GM18508 (cell line): ENCODE measurements around the gene ELMO1.

Experiments used
- ATAC-seq: cut with Tn5 transposase; IDR thresholded peaks from one replicate; pipeline ENCODE4 v1.9.1; 2021; ENCODE audit warnings: moderate number of reproducible peaks; ENCODE audit not compliant: insufficient read depth, unreplicated experiment

ELMO1 gene

DNA sequence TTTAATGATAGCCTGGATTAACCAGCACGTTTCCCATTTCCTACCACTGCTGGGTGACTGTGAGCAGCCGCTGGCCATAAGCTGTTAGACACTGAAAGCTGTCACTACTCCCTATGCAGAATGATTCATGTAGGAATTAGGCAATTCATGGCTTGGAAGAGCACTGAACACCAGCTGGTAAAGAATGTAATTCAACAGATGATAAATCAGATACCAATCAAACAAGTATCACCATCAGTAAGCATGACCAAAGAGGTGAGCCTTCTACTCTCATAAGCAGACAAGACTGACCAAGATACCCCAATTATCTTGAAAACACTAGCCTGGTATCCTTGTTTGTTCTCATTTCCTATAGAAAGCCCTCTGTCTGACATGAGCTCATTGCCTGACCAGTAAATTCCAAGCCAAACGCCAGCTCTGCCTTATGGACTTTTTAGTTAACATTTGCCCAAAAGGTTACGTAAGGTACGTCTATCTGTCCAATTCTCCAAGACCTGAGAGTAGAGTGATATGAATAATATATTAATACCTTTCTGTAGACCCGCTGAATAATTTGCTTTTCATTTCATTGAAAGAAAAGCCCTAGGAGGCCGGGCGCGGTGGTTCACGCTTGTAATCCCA is 127.7 kb downstream of the ELMO1 start:
- no peak for ATAC-seq

DNA sequence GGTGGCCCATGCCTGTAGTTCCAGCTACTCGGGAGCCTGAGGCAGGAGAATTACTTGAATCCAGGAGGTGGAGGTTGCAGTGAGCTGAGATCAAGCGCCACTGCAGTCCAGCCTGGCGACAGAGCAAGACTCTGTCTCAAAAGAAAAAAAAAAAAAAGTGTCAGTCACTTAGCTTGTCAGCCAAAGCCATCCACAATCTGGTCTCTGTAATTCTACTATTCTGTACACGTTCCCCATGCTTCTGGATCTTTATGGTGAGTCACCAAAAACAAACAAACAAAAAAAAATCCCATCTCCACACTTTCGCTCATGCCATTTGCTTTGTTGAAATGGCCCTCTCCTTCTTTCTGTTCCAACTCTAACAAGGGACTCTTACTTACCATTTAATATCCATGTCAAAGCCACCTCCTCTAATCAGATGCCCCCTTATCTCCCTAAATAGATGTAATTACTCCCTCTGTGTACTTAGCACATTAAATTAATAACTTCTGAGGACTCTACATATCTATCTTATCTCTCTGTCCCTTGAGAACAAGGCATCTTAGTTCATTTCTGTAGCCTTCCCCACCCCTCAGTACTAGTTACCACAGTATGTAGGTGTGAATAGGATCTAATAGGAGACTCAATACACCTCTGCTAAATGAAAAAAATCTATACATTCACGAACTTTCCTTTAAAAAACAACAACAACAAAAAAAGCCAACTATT is 128.4 kb downstream of the ELMO1 start:
- ATAC-seq = no peak

DNA sequence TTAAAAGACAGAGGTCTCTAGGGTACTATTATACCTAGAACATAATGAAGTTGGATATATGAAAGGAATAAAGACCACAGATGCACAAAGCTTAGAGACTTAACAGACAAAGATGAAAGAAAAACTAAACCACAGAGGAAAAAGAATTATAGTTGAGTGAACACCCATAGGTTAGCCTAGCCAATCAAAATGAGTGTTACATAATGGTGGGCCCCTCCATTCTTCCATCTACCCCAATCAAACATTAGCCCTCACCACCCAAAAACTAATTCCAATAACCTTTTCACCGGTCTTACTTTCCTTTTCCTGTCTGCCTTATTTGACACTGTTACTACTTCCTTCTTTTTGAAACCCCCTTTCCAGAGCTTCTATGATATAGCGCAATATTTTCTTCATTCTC is 130.1 kb downstream of the ELMO1 start:
- ATAC-seq = no peak

DNA sequence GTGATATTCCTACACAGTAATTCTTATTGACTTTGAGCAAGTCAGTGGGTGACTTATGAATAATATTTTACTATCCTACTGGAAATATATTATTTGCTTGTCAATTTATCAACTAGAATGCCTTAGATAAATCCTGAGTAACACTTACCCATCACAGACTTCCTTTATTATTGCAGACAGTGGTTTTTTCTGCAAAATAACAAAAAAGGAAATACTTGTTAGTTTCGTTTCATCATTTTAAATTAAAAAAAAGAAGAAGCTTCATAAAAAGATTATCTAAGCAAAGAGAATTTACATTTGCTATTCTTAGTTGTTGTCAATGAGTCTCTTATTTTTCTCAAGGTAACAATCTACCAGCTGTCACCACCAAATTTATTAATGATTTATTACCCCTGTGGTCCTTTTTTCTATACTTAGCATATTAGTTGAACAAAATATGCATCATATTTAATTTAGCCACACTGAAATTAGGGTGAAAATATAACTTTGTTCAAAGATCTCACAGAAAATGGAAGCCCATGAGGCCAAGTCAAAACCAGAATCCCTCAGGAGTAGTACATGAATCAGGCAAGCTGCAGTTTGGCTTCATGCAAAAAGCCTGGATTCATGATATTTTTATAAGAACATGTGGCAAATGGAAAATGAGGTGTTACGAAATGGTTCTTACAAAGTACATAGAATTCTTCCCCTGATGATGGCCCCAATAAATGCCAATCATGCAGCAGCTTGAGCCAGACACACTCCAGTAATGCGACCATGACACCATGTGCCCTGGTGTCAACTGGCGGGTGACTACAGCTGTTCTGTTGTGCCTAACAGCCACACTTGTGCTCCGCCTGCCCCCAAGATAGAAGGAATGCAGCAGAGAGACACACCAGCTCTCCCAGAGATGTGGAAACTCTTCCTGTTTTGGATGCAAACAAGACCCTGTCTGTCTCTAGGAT is 132.6 kb downstream of the ELMO1 start:
- ATAC-seq = no peak

DNA sequence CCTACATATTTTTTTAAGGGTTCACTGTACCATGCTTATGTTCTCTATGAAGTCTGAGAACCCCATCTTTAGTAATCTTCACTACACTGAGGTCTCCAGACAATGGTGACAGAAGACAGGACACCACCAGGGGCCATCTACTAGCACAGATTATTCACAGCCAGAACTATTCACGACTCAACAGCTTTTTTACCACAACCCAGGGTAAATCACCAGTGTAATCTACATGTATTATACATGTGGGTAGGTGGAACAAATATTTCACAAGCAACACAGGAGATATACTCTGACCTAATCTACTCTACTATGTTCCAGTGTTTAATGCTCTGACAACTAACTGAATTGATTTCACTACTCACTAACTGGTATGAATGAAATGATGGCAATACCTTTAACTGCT is 136.1 kb downstream of the ELMO1 start:
- ATAC-seq = no peak

DNA sequence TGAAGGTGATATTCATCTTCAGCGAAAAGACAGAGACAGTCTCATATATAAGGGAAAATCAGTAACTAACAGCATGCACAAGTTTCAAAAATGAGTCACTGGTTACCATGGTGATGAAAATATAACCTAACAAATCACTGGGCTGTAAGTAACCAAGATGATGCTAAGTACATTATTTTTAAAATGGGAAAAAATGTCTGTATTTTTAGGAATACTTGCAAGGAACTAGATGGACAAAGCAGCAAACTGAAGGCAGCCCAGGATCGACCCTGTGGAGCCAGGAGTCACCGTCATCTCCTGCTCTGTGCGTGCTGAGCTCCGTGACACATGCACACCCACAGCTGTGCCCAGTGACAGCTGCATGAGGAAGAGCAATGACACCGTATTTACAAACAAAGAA is 137.3 kb downstream of the ELMO1 start:
- no peak for ATAC-seq

DNA sequence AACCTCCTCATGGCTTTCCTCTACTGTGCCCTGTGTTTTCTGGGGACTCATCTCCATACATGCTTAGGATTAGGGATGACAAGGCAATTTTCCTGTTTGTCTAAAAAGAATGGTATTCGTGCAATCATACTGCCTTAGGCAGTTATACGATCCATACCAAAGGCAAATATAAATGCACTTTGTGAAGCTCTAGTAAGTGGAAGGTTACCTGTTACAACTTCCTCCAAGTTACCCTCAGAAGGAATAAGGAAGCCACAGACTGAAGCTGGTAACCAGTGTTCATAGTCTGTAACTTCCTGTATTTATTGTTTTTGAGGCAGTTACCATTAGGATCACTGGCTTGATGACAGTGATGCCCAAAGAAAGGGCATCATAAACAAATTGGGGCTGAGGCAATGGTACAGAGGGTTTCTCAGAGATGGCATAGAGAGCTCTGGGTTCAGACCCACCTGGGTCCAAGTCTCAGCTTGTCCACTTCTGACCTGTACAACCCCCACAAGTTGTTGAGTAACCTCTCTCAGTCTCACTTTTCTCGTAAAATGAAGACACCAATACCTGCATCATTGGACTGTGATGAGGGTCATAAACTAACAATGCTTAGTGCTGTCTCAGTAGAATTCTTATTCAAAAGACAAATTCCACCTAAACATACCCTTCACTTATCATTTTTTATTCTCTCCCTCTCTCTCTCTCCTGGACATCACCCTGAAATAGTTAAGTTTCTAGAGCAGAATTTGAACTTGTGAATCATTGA is 138.2 kb downstream of the ELMO1 start:
- ATAC-seq = no peak

DNA sequence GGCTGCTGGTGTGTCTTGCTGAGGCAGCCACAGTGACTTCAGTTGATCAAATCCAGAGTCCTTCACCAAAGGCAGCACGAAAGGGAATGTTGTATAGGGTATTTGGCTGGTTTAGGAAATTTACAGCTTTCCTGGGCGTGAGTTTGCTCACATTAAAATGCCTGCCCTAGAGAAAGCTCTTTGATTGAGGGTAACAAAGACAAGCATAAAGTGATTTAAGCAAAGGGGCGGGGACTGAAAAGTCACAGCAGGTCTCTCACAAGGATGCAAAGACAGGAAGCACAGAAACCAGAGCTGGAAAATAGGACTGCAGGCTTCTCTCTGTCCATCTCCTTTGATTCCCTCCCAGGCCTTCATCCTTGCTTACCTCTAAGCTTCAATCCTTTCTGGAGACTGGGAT is 139.2 kb downstream of the ELMO1 start:
- ATAC-seq = no peak

DNA sequence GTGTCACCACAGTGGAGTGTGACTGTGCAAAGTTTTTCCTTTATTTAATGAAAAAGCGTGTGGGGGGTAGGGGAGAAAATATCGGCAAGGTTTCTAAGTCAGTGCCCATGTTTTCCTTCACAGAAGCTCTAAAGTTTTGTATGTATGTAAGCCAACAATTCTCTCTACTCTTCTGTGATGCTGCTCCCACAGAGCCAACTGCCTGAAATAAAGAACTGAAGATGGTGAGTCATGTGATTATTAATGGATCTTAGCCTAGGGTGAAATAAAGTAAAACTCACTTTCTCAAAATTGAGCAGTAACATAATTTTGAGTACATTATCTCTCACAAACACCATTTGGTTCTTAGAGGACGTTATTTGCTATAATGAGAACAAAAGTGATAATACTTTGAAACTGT is 143.7 kb downstream of the ELMO1 start:
- no peak for ATAC-seq

DNA sequence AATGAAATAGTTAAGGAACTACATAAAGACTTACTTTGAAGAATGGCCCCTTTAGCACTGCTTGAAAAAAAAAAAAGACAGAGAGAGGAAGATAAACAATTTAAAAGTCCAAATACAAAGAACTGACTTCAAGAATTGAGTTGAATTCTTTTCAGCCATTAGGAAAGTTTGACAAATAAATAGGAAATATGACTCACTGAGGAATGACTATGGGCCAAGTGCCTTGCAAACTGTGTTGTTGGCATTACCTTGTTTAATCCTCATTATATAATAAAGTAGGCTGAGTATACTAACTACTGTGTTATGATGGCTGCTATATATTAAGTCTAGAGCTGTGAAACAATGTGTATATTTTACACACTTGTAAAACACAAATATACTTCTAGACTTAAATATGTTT is 151.1 kb downstream of the ELMO1 start:
- ATAC-seq = no peak

DNA sequence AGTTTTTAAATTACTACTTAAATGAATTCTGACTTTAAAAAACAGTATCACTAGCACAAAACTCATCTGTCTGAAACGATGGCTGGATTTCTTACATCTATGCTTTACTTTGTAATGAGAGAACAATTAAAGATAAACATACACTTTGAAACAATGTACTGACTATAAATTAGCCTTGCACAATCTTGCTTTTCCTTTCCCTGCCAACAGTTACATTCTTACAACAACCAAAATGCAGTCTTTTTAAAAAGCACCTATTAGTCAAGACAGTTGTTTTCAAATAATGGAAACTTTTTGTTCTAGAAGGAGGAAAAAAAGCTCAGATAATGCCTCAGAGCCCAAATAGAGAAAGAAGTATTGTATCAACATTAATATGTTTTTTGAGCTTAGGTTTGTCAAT is 153.3 kb downstream of the ELMO1 start:
- ATAC-seq = no peak

DNA sequence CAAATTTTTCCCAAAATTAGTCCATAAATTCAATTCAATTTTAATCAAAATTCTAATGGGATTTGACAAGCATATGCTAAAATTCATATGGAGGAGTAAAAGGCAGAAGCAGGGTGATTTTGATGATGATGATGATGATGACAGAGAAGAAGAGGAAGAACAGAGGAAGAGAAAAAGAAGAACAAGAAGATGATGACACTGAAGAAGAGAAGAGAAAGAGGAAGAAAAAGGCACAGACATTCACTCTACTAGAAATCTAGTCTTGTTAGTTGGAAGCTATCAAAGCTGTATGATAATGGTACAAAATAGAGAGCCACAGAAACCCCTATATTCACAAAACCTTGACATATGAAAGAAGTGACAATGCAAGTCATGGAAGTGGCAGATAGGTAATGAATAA is 157.9 kb downstream of the ELMO1 start:
- no peak for ATAC-seq

DNA sequence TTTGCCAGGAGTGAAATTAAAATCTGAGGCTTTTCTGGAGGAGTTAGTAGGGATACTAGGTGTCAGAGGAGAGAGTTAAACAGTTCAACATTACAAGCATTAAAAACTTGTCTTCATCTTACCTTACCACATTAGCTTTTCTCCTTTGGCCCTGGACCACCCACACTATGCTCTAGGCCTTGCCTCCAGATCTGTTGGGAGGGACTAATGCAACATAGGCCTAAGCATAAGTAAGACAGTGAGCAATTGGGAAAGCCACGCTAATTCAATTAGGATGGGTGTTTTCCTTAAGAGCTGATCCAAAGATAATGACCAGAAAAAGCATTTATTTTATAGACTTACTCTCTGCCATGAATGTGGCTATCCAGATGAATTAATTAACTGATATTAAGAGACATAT is 158.9 kb downstream of the ELMO1 start:
- no peak for ATAC-seq

DNA sequence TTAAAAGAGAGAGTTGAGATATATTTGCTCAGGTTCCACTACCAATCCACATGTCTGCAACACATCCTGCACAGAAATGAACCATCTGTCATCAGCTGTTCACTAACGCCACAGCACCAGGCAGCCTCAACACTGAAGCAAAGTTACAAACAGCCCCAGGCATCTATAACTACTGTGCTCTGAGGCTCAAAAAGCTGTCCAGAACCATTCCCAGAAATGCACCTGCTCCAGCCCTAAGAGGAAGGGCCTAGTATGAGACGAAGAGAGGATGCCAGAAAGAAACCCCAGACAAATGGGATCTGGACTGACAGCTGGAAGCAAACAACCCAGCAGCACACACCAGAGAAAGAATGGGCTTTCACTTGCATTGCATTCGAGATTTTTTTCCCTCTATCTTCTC is 159.3 kb downstream of the ELMO1 start:
- ATAC-seq = no peak

DNA sequence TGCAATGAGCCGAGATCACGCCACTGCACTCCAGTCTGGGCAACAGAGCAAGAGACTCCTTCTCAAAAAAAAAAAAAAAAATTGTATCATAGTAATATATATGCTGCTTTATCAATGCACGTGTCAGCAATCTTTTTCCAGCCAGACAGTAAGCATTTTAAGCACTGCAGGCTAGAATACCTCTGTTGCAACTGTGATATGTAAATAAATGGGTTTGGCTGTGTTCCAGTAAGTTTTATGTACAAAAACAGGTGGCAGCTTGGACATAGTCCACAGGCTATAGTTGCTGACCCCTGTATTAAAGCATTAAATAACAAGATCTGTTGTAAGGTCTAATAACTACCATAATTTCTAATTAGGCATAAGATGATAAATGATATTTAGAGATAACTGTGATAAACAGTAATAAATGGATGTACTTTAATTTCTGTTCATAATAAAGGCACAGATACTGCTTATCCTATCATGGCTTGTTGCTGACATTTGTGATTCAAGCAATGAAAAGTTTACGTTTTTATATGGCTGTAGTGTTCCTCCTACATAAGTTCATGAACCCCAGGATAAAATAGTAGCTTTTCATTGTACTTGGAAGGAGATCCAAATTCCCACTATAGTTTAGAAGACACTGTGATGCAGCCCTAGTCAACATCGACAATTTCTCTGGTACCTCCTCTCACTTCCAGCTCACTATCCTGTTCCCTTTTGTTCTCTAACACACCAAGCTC is 161.4 kb downstream of the ELMO1 start:
- no peak for ATAC-seq

DNA sequence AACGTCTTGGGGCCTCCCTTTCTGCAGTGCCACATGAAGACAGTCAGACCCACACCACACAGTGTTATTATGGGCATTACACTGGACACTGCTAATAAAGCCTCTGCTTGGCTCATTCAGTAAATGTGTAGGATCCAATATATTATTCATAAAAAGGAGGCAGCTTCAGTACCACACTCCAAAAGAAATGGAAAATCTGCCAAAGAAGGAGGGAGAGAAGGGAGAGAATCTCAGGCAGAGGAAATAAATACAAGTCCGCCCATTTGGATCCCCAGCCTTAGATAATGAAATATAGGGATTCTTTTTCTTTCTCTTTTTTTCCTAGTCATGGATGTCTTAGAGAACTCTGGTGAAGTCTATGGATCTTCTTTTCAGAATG is 162.2 kb downstream of the ELMO1 start:
- no peak for ATAC-seq

DNA sequence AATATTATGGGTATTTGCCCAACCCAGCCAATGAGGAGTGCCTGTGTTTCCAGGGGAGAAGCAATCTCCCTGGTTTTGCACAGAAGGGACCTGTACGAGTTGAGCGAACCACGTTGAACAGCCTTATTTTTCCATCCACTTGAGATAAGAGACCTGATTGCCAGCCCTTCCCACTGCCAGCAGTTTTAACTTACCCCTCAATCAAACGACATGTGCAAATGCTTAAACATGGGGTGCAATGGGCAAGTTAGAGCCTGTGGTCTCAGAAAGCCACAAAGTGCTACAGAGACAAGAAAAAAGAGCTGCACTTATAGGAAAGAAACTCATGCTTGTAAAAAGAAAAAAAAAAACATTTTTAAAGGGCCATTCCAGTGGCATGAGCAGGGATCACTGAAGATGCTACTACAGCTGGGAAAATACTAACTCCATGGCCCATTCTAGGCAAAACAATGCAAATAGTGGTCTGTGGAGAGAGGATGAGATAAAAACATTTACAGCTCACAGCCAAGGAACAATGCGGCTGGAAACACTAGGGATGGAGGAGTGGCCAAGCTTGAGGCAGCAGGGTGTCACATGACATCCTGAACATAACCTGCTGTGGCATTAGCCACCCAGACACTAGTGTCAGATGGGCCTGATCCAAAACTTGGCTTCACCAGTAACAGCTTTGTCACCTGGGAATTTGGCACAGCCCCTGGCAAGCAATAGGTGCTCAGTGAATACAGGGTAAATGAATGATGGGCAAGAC is 162.8 kb downstream of the ELMO1 start:
- ATAC-seq = no peak

DNA sequence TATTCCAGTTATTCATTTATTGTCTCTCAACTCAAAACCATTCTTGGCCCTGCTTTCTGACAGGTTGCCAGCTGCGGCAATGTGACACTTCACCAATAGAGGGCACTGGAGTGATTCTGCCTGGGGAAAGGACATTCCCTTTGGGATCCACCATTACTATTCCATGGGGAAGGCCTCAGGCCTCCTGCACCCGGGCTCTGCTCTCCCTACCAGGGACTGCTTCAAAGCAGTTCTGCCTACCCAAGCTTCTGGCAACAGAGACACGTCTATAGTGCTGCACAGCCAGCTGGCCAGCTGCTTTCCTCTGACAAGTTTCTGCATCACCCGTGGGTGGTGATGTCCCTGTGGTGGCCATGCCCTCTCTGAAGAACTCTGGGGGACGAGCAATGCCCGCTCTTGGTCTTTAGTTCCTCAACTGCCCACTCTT is 163.8 kb downstream of the ELMO1 start:
- ATAC-seq = no peak

DNA sequence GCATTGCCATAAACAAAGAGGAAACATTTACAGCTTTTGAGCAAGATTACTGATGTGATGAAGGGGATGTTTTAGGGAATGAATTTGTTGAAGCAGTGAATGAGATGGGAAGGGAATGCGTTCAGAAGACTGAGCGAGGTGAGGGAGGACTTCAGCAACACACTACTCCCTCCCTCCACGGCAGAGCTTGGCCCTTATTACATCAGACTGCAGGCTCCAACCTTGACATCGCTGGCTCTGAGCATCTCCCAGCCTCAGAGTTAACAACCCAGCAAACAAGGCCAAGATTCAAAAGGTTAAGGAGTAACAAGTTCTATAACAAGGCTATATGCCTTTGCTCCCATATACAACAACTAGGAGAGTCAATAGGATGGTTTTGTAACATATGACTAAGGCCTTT is 164.4 kb downstream of the ELMO1 start:
- no peak for ATAC-seq
